ENCODE data around the gene NHSL2. TPM values are rescaled to one million over a fixed set of nuclear protein-coding genes. Genes with fewer than 3 reads are reported as not detected.
A peak's percentile ranks its signal among the peaks of the same experiment; 100 is the strongest.

NHSL2 gene
- total RNA-seq, 1 experiment from 2014 or later = not detected

- H3K9me3 ChIP-seq (ENCODE audit: insufficient read depth, low read depth) = no peaks in the 10 kb centered on the region
- no peaks in the 10 kb centered on the region for H3K79me2 ChIP-seq (ENCODE audit: low read depth)
- no peak overlapping the region for H3K4me3 ChIP-seq
- no peak for DNase-seq
- H2AFZ ChIP-seq = no peak overlapping the region
- no peaks in the 10 kb centered on the region for H3K9me2 ChIP-seq (ENCODE audit: insufficient read depth)
- CTCF ChIA-PET = no interaction called here
- BruUV-seq (replicated peaks) = no TSS peak
- intact Hi-C loops (cut with micrococcal nuclease; ENCODE audit: unreplicated experiment) = no loop called here
- H3K4me2 ChIP-seq = no peak overlapping the region
- no peaks in the 10 kb centered on the region for H3K4me1 ChIP-seq (replicated peaks; ENCODE audit: insufficient read depth)
- H3K36me3 ChIP-seq (ENCODE audit: low read depth) = no peaks in the 10 kb centered on the region
- no peak for TF ChIP-seq CTCF (conservative IDR thresholded peaks at IDR 0.05)
- TF ChIP-seq EZH2 (IDR thresholded peaks at IDR 0.05; ENCODE audit: low read depth) = no peak
- POLR2A ChIA-PET (ENCODE audit: unreplicated experiment) = no interaction called here
- H3K27me3 ChIP-seq (ENCODE audit: insufficient read depth, low read depth) = peaks cover 71% of the 10 kb centered on the region
- H3K27ac ChIP-seq = no peak overlapping the region
- no peaks in the 10 kb centered on the region for H4K20me1 ChIP-seq (ENCODE audit: insufficient read depth)
- H3F3A ChIP-seq (ENCODE audit: insufficient read depth, low read depth) = no peaks in the 10 kb centered on the region
Observed at GRCh38 chrX:72060921-72061490, 150.4 kb downstream of the NHSL2 start.

- no peak overlapping the region for H3K4me3 ChIP-seq
- H3K27me3 ChIP-seq (ENCODE audit: insufficient read depth, low read depth) = peaks cover 68% of the 10 kb centered on the region
- H3K9me3 ChIP-seq (ENCODE audit: insufficient read depth, low read depth) = no peaks in the 10 kb centered on the region
- no peaks in the 10 kb centered on the region for H3K36me3 ChIP-seq (ENCODE audit: low read depth)
- no TSS peak for BruUV-seq (replicated peaks)
- no peaks in the 10 kb centered on the region for H3K79me2 ChIP-seq (ENCODE audit: low read depth)
- no peak for DNase-seq
- H4K20me1 ChIP-seq (ENCODE audit: insufficient read depth) = no peaks in the 10 kb centered on the region
- intact Hi-C loops (cut with micrococcal nuclease; ENCODE audit: unreplicated experiment) = no loop called here
- no peak for TF ChIP-seq EZH2 (IDR thresholded peaks at IDR 0.05; ENCODE audit: low read depth)
- no peak for TF ChIP-seq CTCF (conservative IDR thresholded peaks at IDR 0.05)
- no peak overlapping the region for H2AFZ ChIP-seq
- no peaks in the 10 kb centered on the region for H3K9me2 ChIP-seq (ENCODE audit: insufficient read depth)
- no peak overlapping the region for H3K27ac ChIP-seq
- H3K4me2 ChIP-seq = no peak overlapping the region
- ChIA-PET POLR2A (ENCODE audit: unreplicated experiment) (no interaction called here), CTCF (no interaction called here)
- no peaks in the 10 kb centered on the region for H3K4me1 ChIP-seq (replicated peaks; ENCODE audit: insufficient read depth)
- no peaks in the 10 kb centered on the region for H3F3A ChIP-seq (ENCODE audit: insufficient read depth, low read depth)
Observed at GRCh38 chrX:72062916-72063315, 152.3 kb downstream of the NHSL2 start.

- POLR2A ChIA-PET (ENCODE audit: unreplicated experiment) = no interaction called here
- BruUV-seq (replicated peaks) = no TSS peak
- Histone ChIP-seq H3K27ac (no peak overlapping the region), H3K4me3 (no peak overlapping the region), H3K36me3 (ENCODE audit: low read depth) (no peaks in the 10 kb centered on the region), H3K4me2 (peak overlapping the region; percentile 19), H3K4me1 (replicated peaks; ENCODE audit: insufficient read depth) (no peaks in the 10 kb centered on the region), H3K9me3 (ENCODE audit: insufficient read depth, low read depth) (no peaks in the 10 kb centered on the region), H3K9me2 (ENCODE audit: insufficient read depth) (no peaks in the 10 kb centered on the region), H3K27me3 (ENCODE audit: insufficient read depth, low read depth) (peaks cover 91% of the 10 kb centered on the region), H2AFZ (no peak overlapping the region), H3K79me2 (ENCODE audit: low read depth) (no peaks in the 10 kb centered on the region), H3F3A (ENCODE audit: insufficient read depth, low read depth) (no peaks in the 10 kb centered on the region), H4K20me1 (ENCODE audit: insufficient read depth) (no peaks in the 10 kb centered on the region)
- CTCF ChIA-PET = interaction anchor here (0.6 kb wide), 1 partner anchor 166 kb away, joined by 4 read pairs; no protein-coding TSS in a partner anchor
- intact Hi-C loops (cut with micrococcal nuclease; ENCODE audit: unreplicated experiment) = no loop called here
- no peak for DNase-seq
- TF ChIP-seq EZH2 (IDR thresholded peaks at IDR 0.05; ENCODE audit: low read depth) (no peak), CTCF (conservative IDR thresholded peaks at IDR 0.05) (no peak)
Observed at GRCh38 chrX:72069350-72070160, 158.9 kb downstream of the NHSL2 start.

All from PC-9 (cell line).